DND-41 (cell line): ENCODE measurements around the gene GRAMD4.

Experiments
- ATAC-seq: fragments of 200-7000 bp; cut with Tn5 transposase; 3 replicates; pipeline ENCODE4 v1.9.1; 2021; ENCODE audit warnings: low read depth; ENCODE audit not compliant: insufficient read depth
- DNase-seq: peaks from one replicate; pipeline ENCODE4 v3.0.0-alpha.2; 2020
- H2AFZ ChIP-seq: 2 replicates; pipeline ENCODE4 v1.6.0; 2012; ENCODE audit warnings: low read depth, low read length
- H3K27ac ChIP-seq: 2 replicates; pipeline ENCODE4 v1.5.1; 2012; ENCODE audit warnings: low read length, inconsistent platforms
- H3K27me3 ChIP-seq: fragments of 200-600 bp; sonication (generic); 2 replicates; pipeline ENCODE4 v1.6.0; 2012; ENCODE audit warnings: low read length, mild to moderate bottlenecking, inconsistent platforms; ENCODE audit not compliant: insufficient read depth, poor library complexity
- H3K36me3 ChIP-seq: 2 replicates; pipeline ENCODE4 v1.5.1; 2012; ENCODE audit warnings: low read length, inconsistent platforms; ENCODE audit not compliant: insufficient read depth
- H3K4me1 ChIP-seq: 2 replicates; pipeline ENCODE4 v1.5.1; 2012; ENCODE audit warnings: mild to moderate bottlenecking, low read length; ENCODE audit not compliant: insufficient read depth
- H3K4me2 ChIP-seq: 2 replicates; pipeline ENCODE4 v1.6.0; 2012; ENCODE audit warnings: mild to moderate bottlenecking, moderate library complexity, low read length, inconsistent platforms; ENCODE audit not compliant: insufficient read depth
- H3K4me3 ChIP-seq, 2 experiments: fragments of 200-600 bp in 1 of 2; shearing (Covaris generic) in 1 of 2; 2 replicates each; pipeline ENCODE4 v1.5.1; 2012 to 2016; ENCODE audit warnings: inconsistent platforms in 2 of 2, low read length in 2 of 2, mild to moderate bottlenecking in 2 of 2, low read depth in 1 of 2, moderate library complexity in 1 of 2
- H3K79me2 ChIP-seq: 2 replicates; pipeline ENCODE4 v1.6.0; 2012; ENCODE audit warnings: low read length, inconsistent platforms; ENCODE audit not compliant: insufficient read depth
- H3K9ac ChIP-seq: 2 replicates; pipeline ENCODE4 v1.6.0; 2012; ENCODE audit warnings: low read depth, mild to moderate bottlenecking, inconsistent platforms, low read length, moderate library complexity
- H3K9me3 ChIP-seq: 2 replicates; pipeline ENCODE4 v1.5.1; 2012; ENCODE audit warnings: low read length, moderate library complexity, mild to moderate bottlenecking, inconsistent platforms; ENCODE audit not compliant: insufficient read depth, severe bottlenecking
- H4K20me1 ChIP-seq: 2 replicates; pipeline ENCODE4 v1.6.0; 2012; ENCODE audit warnings: low read length; ENCODE audit not compliant: insufficient read depth
- CTCF ChIP-seq: IDR thresholded peaks from 2 replicates; pipeline ENCODE4 v1.5.1; 2012; ENCODE audit warnings: borderline replicate concordance, low read length, moderate library complexity, mild to moderate bottlenecking; ENCODE audit not compliant: poor library complexity, severe bottlenecking; ENCODE audit errors: extremely low read depth
- EZH2 ChIP-seq: IDR thresholded peaks from 3 replicates; pipeline ENCODE4 v1.6.1; 2012; ENCODE audit warnings: borderline replicate concordance, low read depth, mild to moderate bottlenecking, moderate library complexity, low read length, inconsistent platforms; ENCODE audit not compliant: severe bottlenecking

GRAMD4 gene

GRCh38 chr22:46693634-46694415 is 73.6 kb downstream of the GRAMD4 start:
- no peak for DNase-seq

GRCh38 chr22:46694416-46695170 is 74.4 kb downstream of the GRAMD4 start:
- ATAC-seq (no peak), DNase-seq (no peak)

More at GRCh38 chr22:46693634-46694415, 73.6 kb downstream of the GRAMD4 start:
- Histone ChIP-seq H3K9me3 (no peaks in the 10 kb centered on the region), H3K4me3 (no peak overlapping the region), H3K27ac (no peak overlapping the region), H3K79me2 (no peaks in the 10 kb centered on the region), H3K4me1 (no peaks in the 10 kb centered on the region), H3K36me3 (peaks cover 87% of the 10 kb centered on the region), H3K9ac (no peak overlapping the region), H2AFZ (no peak overlapping the region), H4K20me1 (peaks cover 9% of the 10 kb centered on the region), H3K27me3 (no peaks in the 10 kb centered on the region), H3K4me2 (no peak overlapping the region)
- no peak for ATAC-seq
- TF ChIP-seq EZH2 = no peak
- no peak for TF ChIP-seq CTCF

GRCh38 chr22:46695346-46696228 is 75.4 kb downstream of the GRAMD4 start:
- TF ChIP-seq CTCF = no peak
- no peak for TF ChIP-seq EZH2
- no peaks in the 10 kb centered on the region for H3K27me3 ChIP-seq
- no peak overlapping the region for H3K4me3 ChIP-seq
- DNase-seq = no peak
- no peaks in the 10 kb centered on the region for H3K9me3 ChIP-seq
- H3K4me2 ChIP-seq = no peak overlapping the region
- no peaks in the 10 kb centered on the region for H3K79me2 ChIP-seq
- H4K20me1 ChIP-seq = peaks cover 9% of the 10 kb centered on the region
- no peak overlapping the region for H2AFZ ChIP-seq
- no peaks in the 10 kb centered on the region for H3K4me1 ChIP-seq
- H3K9ac ChIP-seq = no peak overlapping the region
- peaks cover 86% of the 10 kb centered on the region for H3K36me3 ChIP-seq
- no peak overlapping the region for H3K27ac ChIP-seq
- ATAC-seq = no peak

More at GRCh38 chr22:46694416-46695170, 74.4 kb downstream of the GRAMD4 start:
- Histone ChIP-seq H3K36me3 (peaks cover 88% of the 10 kb centered on the region), H3K4me3 (no peak overlapping the region), H3K9me3 (no peaks in the 10 kb centered on the region), H3K4me2 (no peak overlapping the region), H4K20me1 (peaks cover 9% of the 10 kb centered on the region), H3K9ac (no peak overlapping the region), H3K27me3 (no peaks in the 10 kb centered on the region), H3K79me2 (no peaks in the 10 kb centered on the region), H3K4me1 (no peaks in the 10 kb centered on the region), H3K27ac (no peak overlapping the region), H2AFZ (no peak overlapping the region)
- TF ChIP-seq CTCF (no peak), EZH2 (no peak)
